ENCODE measurements around the gene HHIP. TPM values are rescaled to one million over a fixed set of nuclear protein-coding genes. Genes with fewer than 3 reads are reported as not detected.

HHIP gene
- total RNA-seq, 2 donors from 2014 or later = 0.31 to 0.50 TPM

GRCh38 chr4:144650311-144651005 is 4.5 kb downstream of the HHIP start:
- no peak for DNase-seq
- intact Hi-C loops (cut with DNase I) = no loop called here
- ATAC-seq = no peak

GRCh38 chr4:144653781-144654545 is 8.0 kb downstream of the HHIP start:
- intact Hi-C loops (cut with DNase I) = no loop called here
- DNase-seq (no peak), ATAC-seq (no peak)

- DNase-seq (no peak), ATAC-seq (no peak)
- intact Hi-C loops (cut with DNase I) = no loop called here
Measured at GRCh38 chr4:144655491-144655890, 9.5 kb downstream of the HHIP start.

- ATAC-seq (no peak), DNase-seq (no peak)
- intact Hi-C loops (cut with DNase I) = no loop called here
Measured at GRCh38 chr4:144656850-144657249, 10.9 kb downstream of the HHIP start.

- ATAC-seq = no peak
- DNase-seq = no peak
- intact Hi-C loops (cut with DNase I) = no loop called here
Measured at GRCh38 chr4:144658015-144658567, 12.1 kb downstream of the HHIP start.

GRCh38 chr4:144658903-144659302 is 12.9 kb downstream of the HHIP start:
- ATAC-seq = no peak
- DNase-seq = no peak
- intact Hi-C loops (cut with DNase I) = no loop called here

GRCh38 chr4:144659447-144659846 is 13.5 kb downstream of the HHIP start:
- ATAC-seq = no peak
- DNase-seq = no peak
- intact Hi-C loops (cut with DNase I) = no loop called here

GRCh38 chr4:144663834-144664475 is 18.0 kb downstream of the HHIP start:
- intact Hi-C loops (cut with DNase I) = no loop called here
- no peak for DNase-seq
- no peak for ATAC-seq

- no peak for DNase-seq
- no peak for ATAC-seq
- intact Hi-C loops (cut with DNase I) = no loop called here
Measured at GRCh38 chr4:144666539-144667175, 20.7 kb downstream of the HHIP start.

- no peak for DNase-seq
- no peak for ATAC-seq
- intact Hi-C loops (cut with DNase I) = no loop called here
Measured at GRCh38 chr4:144667500-144667899, 21.5 kb downstream of the HHIP start.

- intact Hi-C loops (cut with DNase I) = no loop called here
- no peak for DNase-seq
- ATAC-seq = no peak
Measured at GRCh38 chr4:144670776-144671175, 24.8 kb downstream of the HHIP start.

GRCh38 chr4:144674711-144675110 is 28.8 kb downstream of the HHIP start:
- intact Hi-C loops (cut with DNase I) = no loop called here
- DNase-seq (no peak), ATAC-seq (no peak)

- no peak for ATAC-seq
- no peak for DNase-seq
- intact Hi-C loops (cut with DNase I) = no loop called here
Measured at GRCh38 chr4:144681806-144682205, 35.9 kb downstream of the HHIP start.

GRCh38 chr4:144683516-144683915 is 37.6 kb downstream of the HHIP start:
- DNase-seq = no peak
- intact Hi-C loops (cut with DNase I) = no loop called here
- ATAC-seq = no peak

- DNase-seq (no peak), ATAC-seq (no peak)
- intact Hi-C loops (cut with DNase I) = no loop called here
Measured at GRCh38 chr4:144685911-144686310, 40.0 kb downstream of the HHIP start.

- ATAC-seq (no peak), DNase-seq (no peak)
- intact Hi-C loops (cut with DNase I) = no loop called here
Measured at GRCh38 chr4:144686921-144687320, 41.0 kb downstream of the HHIP start.

- intact Hi-C loops (cut with DNase I) = no loop called here
- DNase-seq (no peak), ATAC-seq (no peak)
Measured at GRCh38 chr4:144687466-144687865, 41.5 kb downstream of the HHIP start.

- intact Hi-C loops (cut with DNase I) = no loop called here
- no peak for ATAC-seq
- DNase-seq = no peak
Measured at GRCh38 chr4:144688035-144688569, 42.1 kb downstream of the HHIP start.

- intact Hi-C loops (cut with DNase I) = no loop called here
- ATAC-seq = no peak
Measured at GRCh38 chr4:144689125-144689524, 43.2 kb downstream of the HHIP start.

More at GRCh38 chr4:144689125-144689524, 43.2 kb downstream of the HHIP start:
- no peak for DNase-seq

All from left cardiac atrium (tissue), 4 donors.